HG03432 (cell line): ENCODE measurements around the gene SLC23A2.

Experiments used
- ATAC-seq: cut with Tn5 transposase; IDR thresholded peaks from one replicate; pipeline ENCODE4 v1.9.1; 2021; ENCODE audit warnings: mild to moderate bottlenecking, moderate library complexity; ENCODE audit not compliant: unreplicated experiment

SLC23A2 gene

GRCh38 chr20:4910951-4911350 is 90.4 kb downstream of the SLC23A2 start:
- ATAC-seq, result no peak

GRCh38 chr20:4905613-4906012 is 95.7 kb downstream of the SLC23A2 start:
- no peak for ATAC-seq

- ATAC-seq, result no peak
Measured at GRCh38 chr20:4905195-4905594, 96.1 kb downstream of the SLC23A2 start.

GRCh38 chr20:4904127-4904860 is 97.0 kb downstream of the SLC23A2 start:
- ATAC-seq, result no peak

- no peak for ATAC-seq
Measured at GRCh38 chr20:4902788-4903187, 98.5 kb downstream of the SLC23A2 start.

- ATAC-seq, result no peak
Measured at GRCh38 chr20:4901031-4901818, 100.1 kb downstream of the SLC23A2 start.

GRCh38 chr20:4898282-4899244 is 102.7 kb downstream of the SLC23A2 start:
- no peak for ATAC-seq

- no peak for ATAC-seq
Measured at GRCh38 chr20:4897600-4897999, 103.7 kb downstream of the SLC23A2 start.

GRCh38 chr20:4896971-4897497 is 104.3 kb downstream of the SLC23A2 start:
- ATAC-seq, result peak; percentile 47

- no peak for ATAC-seq
Measured at GRCh38 chr20:4896119-4896702, 105.1 kb downstream of the SLC23A2 start.

GRCh38 chr20:4894981-4895381 is 106.3 kb downstream of the SLC23A2 start:
- no peak for ATAC-seq

- ATAC-seq, result no peak
Measured at GRCh38 chr20:4894409-4894808, 106.9 kb downstream of the SLC23A2 start.

GRCh38 chr20:4893709-4894108 is 107.6 kb downstream of the SLC23A2 start:
- ATAC-seq, result no peak

- no peak for ATAC-seq
Measured at GRCh38 chr20:4891997-4892396, 109.3 kb downstream of the SLC23A2 start.

- ATAC-seq, result no peak
Measured at GRCh38 chr20:4891190-4891763, 110.0 kb downstream of the SLC23A2 start.

GRCh38 chr20:4889446-4889845 is 111.9 kb downstream of the SLC23A2 start:
- ATAC-seq, result no peak

- no peak for ATAC-seq
Measured at GRCh38 chr20:4887586-4887985, 113.7 kb downstream of the SLC23A2 start.

GRCh38 chr20:4886771-4887527 is 114.4 kb downstream of the SLC23A2 start:
- no peak for ATAC-seq

- no peak for ATAC-seq
Measured at GRCh38 chr20:4885877-4886276, 115.4 kb downstream of the SLC23A2 start.
